Osteocyte (in vitro differentiated cells): ENCODE measurements around the gene PHKB. TPM values are rescaled to one million over a fixed set of nuclear protein-coding genes. Genes with fewer than 3 reads are reported as not detected.
"Not testable (repeated sequence)": the region's sequence is repeated elsewhere in the genome, so short reads cannot be mapped to it uniquely, and the experiment has no call there.

Source experiments
- DNase-seq: peaks from one replicate; pipeline ENCODE4 v3.0.0; 2021; ENCODE audit warnings: mixed read lengths; ENCODE audit not compliant: unreplicated experiment; ENCODE audit errors: extremely low spot score
- H3K27ac Mint-ChIP-seq: one replicate; pipeline ENCODE4 v1.8.0; 2021; ENCODE audit warnings: mild to moderate bottlenecking, mixed read lengths; ENCODE audit not compliant: unreplicated experiment
- H3K27me3 Mint-ChIP-seq: one replicate; pipeline ENCODE4 v1.8.0; 2021; ENCODE audit warnings: mixed read lengths; ENCODE audit not compliant: unreplicated experiment
- H3K36me3 Mint-ChIP-seq: one replicate; pipeline ENCODE4 v1.8.0; 2021; ENCODE audit warnings: mixed read lengths; ENCODE audit not compliant: unreplicated experiment
- H3K4me1 Mint-ChIP-seq: one replicate; pipeline ENCODE4 v1.8.0; 2021; ENCODE audit warnings: mixed read lengths; ENCODE audit not compliant: unreplicated experiment
- H3K4me3 Mint-ChIP-seq: one replicate; pipeline ENCODE4 v1.8.0; 2021; ENCODE audit warnings: mild to moderate bottlenecking, moderate library complexity, mixed read lengths; ENCODE audit not compliant: unreplicated experiment
- H3K9me3 Mint-ChIP-seq: one replicate; pipeline ENCODE4 v1.8.0; 2021; ENCODE audit warnings: mixed read lengths; ENCODE audit not compliant: unreplicated experiment
- CTCF ChIP-seq: fragments of 200-600 bp; sonication (generic); IDR thresholded peaks from 2 replicates; pipeline ENCODE4 v1.5.0; 2021; ENCODE audit warnings: antibody characterized with exemption, mild to moderate bottlenecking, moderate library complexity
- total RNA-seq: library from RNA; stranded (reverse); gene quantifications from 2 replicates; pipeline ENCODE4 v1.2.1, GENCODE V29; 2021

The PHKB gene
- total RNA-seq, 1 donor from 2014 or later: 64.3 TPM

GRCh38 chr16:47538472-47538871 is 77.3 kb downstream of the PHKB start:
- H3K27ac Mint-ChIP-seq: no peak overlapping the region
- no peaks in the 10 kb centered on the region for H3K27me3 Mint-ChIP-seq
- no peaks in the 10 kb centered on the region for H3K4me1 Mint-ChIP-seq
- TF ChIP-seq CTCF: no peak
- no peak overlapping the region for H3K4me3 Mint-ChIP-seq
- peaks cover 12% of the 10 kb centered on the region for H3K9me3 Mint-ChIP-seq
- DNase-seq: no peak
- peaks cover 23% of the 10 kb centered on the region for H3K36me3 Mint-ChIP-seq

GRCh38 chr16:47539707-47540670 is 78.9 kb downstream of the PHKB start:
- H3K4me3 Mint-ChIP-seq, H3K27ac Mint-ChIP-seq, DNase-seq, H3K4me1 Mint-ChIP-seq, H3K27me3 Mint-ChIP-seq: not testable (repeated sequence)
- Mint-ChIP-seq H3K9me3 (peaks cover 21% of the 10 kb centered on the region), H3K36me3 (peaks cover 32% of the 10 kb centered on the region)

- Mint-ChIP-seq H3K9me3 (peaks cover 30% of the 10 kb centered on the region), H3K36me3 (peaks cover 42% of the 10 kb centered on the region)
- H3K4me3 Mint-ChIP-seq, DNase-seq, H3K27me3 Mint-ChIP-seq, H3K4me1 Mint-ChIP-seq, H3K27ac Mint-ChIP-seq: not testable (repeated sequence)
These were observed 80.0 kb downstream of the PHKB start for GRCh38 chr16:47541135-47541534.

GRCh38 chr16:47544255-47544654 is 83.1 kb downstream of the PHKB start:
- H3K27me3 Mint-ChIP-seq, DNase-seq, H3K4me1 Mint-ChIP-seq, H3K27ac Mint-ChIP-seq, H3K4me3 Mint-ChIP-seq: not testable (repeated sequence)
- Mint-ChIP-seq H3K36me3 (peaks cover 55% of the 10 kb centered on the region), H3K9me3 (peaks cover 30% of the 10 kb centered on the region)

GRCh38 chr16:47551185-47551584 is 90.1 kb downstream of the PHKB start:
- not testable (repeated sequence) for DNase-seq, H3K27ac Mint-ChIP-seq, H3K27me3 Mint-ChIP-seq, H3K4me3 Mint-ChIP-seq, H3K4me1 Mint-ChIP-seq
- peaks cover 67% of the 10 kb centered on the region for H3K36me3 Mint-ChIP-seq
- H3K9me3 Mint-ChIP-seq: peaks cover 26% of the 10 kb centered on the region

- not testable (repeated sequence) for H3K4me3 Mint-ChIP-seq, DNase-seq
These were observed 90.6 kb downstream of the PHKB start for GRCh38 chr16:47551767-47552166.

GRCh38 chr16:47553853-47554564 is 92.9 kb downstream of the PHKB start:
- DNase-seq: no peak
- Mint-ChIP-seq H3K27me3 (no peaks in the 10 kb centered on the region), H3K36me3 (peaks cover 57% of the 10 kb centered on the region), H3K4me3 (no peak overlapping the region), H3K4me1 (no peaks in the 10 kb centered on the region), H3K9me3 (peaks cover 22% of the 10 kb centered on the region), H3K27ac (no peak overlapping the region)
- no peak for TF ChIP-seq CTCF

More at GRCh38 chr16:47551767-47552166, 90.6 kb downstream of the PHKB start:
- H3K27ac Mint-ChIP-seq, H3K4me1 Mint-ChIP-seq, H3K27me3 Mint-ChIP-seq: not testable (repeated sequence)
- Mint-ChIP-seq H3K36me3 (peaks cover 66% of the 10 kb centered on the region), H3K9me3 (peaks cover 26% of the 10 kb centered on the region)

- H3K4me3 Mint-ChIP-seq, H3K4me1 Mint-ChIP-seq, H3K27ac Mint-ChIP-seq, H3K27me3 Mint-ChIP-seq, DNase-seq: not testable (repeated sequence)
- Mint-ChIP-seq H3K36me3 (peaks cover 52% of the 10 kb centered on the region), H3K9me3 (peaks cover 22% of the 10 kb centered on the region)
These were observed 93.5 kb downstream of the PHKB start for GRCh38 chr16:47554587-47554986.
